HEK293 (cell line): ENCODE measurements around the gene BMP6.

ENCODE experiments used
- BCL11B ChIP-seq: fragments of 450-650 bp; formaldehyde crosslinking; IDR thresholded peaks from 2 replicates; pipeline ENCODE4 v1.5.1; 2016; ENCODE audit warnings: low read depth, missing biosample characterization, missing genetic modification characterization
- CTCF ChIP-seq: fragments of 450-650 bp; formaldehyde crosslinking; IDR thresholded peaks from 2 replicates; pipeline ENCODE4 v1.5.1; 2016; ENCODE audit warnings: missing biosample characterization, missing genetic modification characterization
- EGR2 ChIP-seq: fragments of 450-650 bp; formaldehyde crosslinking; IDR thresholded peaks from 2 replicates; pipeline ENCODE4 v1.5.1; 2016; ENCODE audit warnings: low read depth, missing biosample characterization, missing genetic modification characterization
- GLIS2 ChIP-seq: fragments of 450-650 bp; formaldehyde crosslinking; IDR thresholded peaks from 2 replicates; pipeline ENCODE4 v1.5.1; 2016; ENCODE audit warnings: missing biosample characterization, missing genetic modification characterization
- IKZF3 ChIP-seq: fragments of 450-650 bp; IDR thresholded peaks from 2 replicates; pipeline ENCODE4 v1.5.0; 2018; ENCODE audit warnings: missing biosample characterization, mild to moderate bottlenecking, missing genetic modification characterization, moderate library complexity
- KLF16 ChIP-seq: fragments of 450-650 bp; formaldehyde crosslinking; IDR thresholded peaks from 2 replicates; pipeline ENCODE4 v1.5.1; 2017; ENCODE audit warnings: missing biosample characterization, missing genetic modification characterization
- KLF8 ChIP-seq: fragments of 450-650 bp; formaldehyde crosslinking; IDR thresholded peaks from 2 replicates; pipeline ENCODE4 v1.5.1; 2016; ENCODE audit warnings: missing biosample characterization, missing genetic modification characterization
- REPIN1 ChIP-seq: fragments of 450-650 bp; formaldehyde crosslinking; IDR thresholded peaks from 2 replicates; pipeline ENCODE4 v1.5.1; 2017; ENCODE audit warnings: missing biosample characterization, missing genetic modification characterization, low read depth
- TCF7L2 ChIP-seq: IDR thresholded peaks from 2 replicates; pipeline ENCODE4 v1.6.1; 2011; ENCODE audit warnings: low read depth, mild to moderate bottlenecking, inconsistent platforms, low read length, moderate library complexity, borderline replicate concordance
- YY2 ChIP-seq: fragments of 450-650 bp; formaldehyde crosslinking; IDR thresholded peaks from 2 replicates; pipeline ENCODE4 v1.5.1; 2016; ENCODE audit warnings: missing biosample characterization, missing genetic modification characterization
- ZBTB10 ChIP-seq: fragments of 450-650 bp; formaldehyde crosslinking; IDR thresholded peaks from 2 replicates; pipeline ENCODE4 v1.5.1; 2016; ENCODE audit warnings: missing biosample characterization, missing genetic modification characterization
- ZBTB7A ChIP-seq: fragments of 450-650 bp; formaldehyde crosslinking; IDR thresholded peaks from 2 replicates; pipeline ENCODE4 v1.5.1; 2016; ENCODE audit warnings: low read depth, missing biosample characterization, missing genetic modification characterization
- ZBTB8A ChIP-seq: fragments of 450-650 bp; formaldehyde crosslinking; IDR thresholded peaks from 2 replicates; pipeline ENCODE4 v1.5.1; 2016; ENCODE audit warnings: missing biosample characterization, missing genetic modification characterization
- ZNF174 ChIP-seq: fragments of 450-650 bp; formaldehyde crosslinking; IDR thresholded peaks from 2 replicates; pipeline ENCODE4 v1.5.0; 2017; ENCODE audit warnings: missing biosample characterization, mild to moderate bottlenecking, missing genetic modification characterization
- ZNF280D ChIP-seq: fragments of 450-650 bp; formaldehyde crosslinking; IDR thresholded peaks from 2 replicates; pipeline ENCODE4 v1.5.1; 2016; ENCODE audit warnings: missing biosample characterization, missing genetic modification characterization
- ZNF626 ChIP-seq: fragments of 450-650 bp; sonication (Bioruptor Pico); formaldehyde crosslinking; IDR thresholded peaks from 2 replicates; pipeline ENCODE4 v1.5.1; 2018; ENCODE audit warnings: missing biosample characterization, missing genetic modification characterization, inconsistent platforms
- ZNF639 ChIP-seq: fragments of 450-650 bp; formaldehyde crosslinking; IDR thresholded peaks from 2 replicates; pipeline ENCODE4 v1.5.1; 2016; ENCODE audit warnings: missing biosample characterization, missing genetic modification characterization
- ZNF660 ChIP-seq: fragments of 450-650 bp; IDR thresholded peaks from 2 replicates; pipeline ENCODE4 v1.5.1; 2018; ENCODE audit warnings: missing biosample characterization, mild to moderate bottlenecking, missing genetic modification characterization
- ZNF701 ChIP-seq: fragments of 450-650 bp; formaldehyde crosslinking; IDR thresholded peaks from 2 replicates; pipeline ENCODE4 v1.5.1; 2016; ENCODE audit warnings: missing biosample characterization, missing genetic modification characterization
- ZSCAN30 ChIP-seq: fragments of 450-650 bp; IDR thresholded peaks from 2 replicates; pipeline ENCODE4 v1.5.1; 2018; ENCODE audit warnings: missing biosample characterization, mild to moderate bottlenecking, missing genetic modification characterization, moderate library complexity
- TF ChIP-seq, protein P1 (sequence below): fragments of 450-650 bp; formaldehyde crosslinking; IDR thresholded peaks from 2 replicates; pipeline ENCODE4 v1.5.1; 2017; ENCODE audit warnings: missing biosample characterization, missing genetic modification characterization
- TF ChIP-seq, protein P2 (sequence below): fragments of 450-650 bp; formaldehyde crosslinking; IDR thresholded peaks from 2 replicates; pipeline ENCODE4 v1.5.0; 2017; ENCODE audit warnings: missing biosample characterization, missing genetic modification characterization, borderline replicate concordance

BMP6 gene

GRCh38 chr6:7723041-7723447, 2.9 kb upstream of the BMP6 start (continued):
- 0 out of 2 replicates have a peak, but pooled peaks have one; percentile 17 for TF ChIP-seq KLF8 (tag by site-specific recombination)
- no peak for TF ChIP-seq YY2 (tag by site-specific recombination)
- no peak for TF ChIP-seq ZNF639 (tag by site-specific recombination)
- TF ChIP-seq ZNF174 (tag by site-specific recombination): no peak
- TF ChIP-seq ZSCAN30: no peak
- TF ChIP-seq ZNF626 (tag by site-specific recombination): no peak
- no peak for TF ChIP-seq GLIS2 (tag by site-specific recombination)
- TF ChIP-seq, protein P1, sequence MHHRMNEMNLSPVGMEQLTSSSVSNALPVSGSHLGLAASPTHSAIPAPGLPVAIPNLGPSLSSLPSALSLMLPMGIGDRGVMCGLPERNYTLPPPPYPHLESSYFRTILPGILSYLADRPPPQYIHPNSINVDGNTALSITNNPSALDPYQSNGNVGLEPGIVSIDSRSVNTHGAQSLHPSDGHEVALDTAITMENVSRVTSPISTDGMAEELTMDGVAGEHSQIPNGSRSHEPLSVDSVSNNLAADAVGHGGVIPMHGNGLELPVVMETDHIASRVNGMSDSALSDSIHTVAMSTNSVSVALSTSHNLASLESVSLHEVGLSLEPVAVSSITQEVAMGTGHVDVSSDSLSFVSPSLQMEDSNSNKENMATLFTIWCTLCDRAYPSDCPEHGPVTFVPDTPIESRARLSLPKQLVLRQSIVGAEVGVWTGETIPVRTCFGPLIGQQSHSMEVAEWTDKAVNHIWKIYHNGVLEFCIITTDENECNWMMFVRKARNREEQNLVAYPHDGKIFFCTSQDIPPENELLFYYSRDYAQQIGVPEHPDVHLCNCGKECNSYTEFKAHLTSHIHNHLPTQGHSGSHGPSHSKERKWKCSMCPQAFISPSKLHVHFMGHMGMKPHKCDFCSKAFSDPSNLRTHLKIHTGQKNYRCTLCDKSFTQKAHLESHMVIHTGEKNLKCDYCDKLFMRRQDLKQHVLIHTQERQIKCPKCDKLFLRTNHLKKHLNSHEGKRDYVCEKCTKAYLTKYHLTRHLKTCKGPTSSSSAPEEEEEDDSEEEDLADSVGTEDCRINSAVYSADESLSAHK: no peak
- no peak for TF ChIP-seq BCL11B (tag by site-specific recombination)
- TF ChIP-seq, protein P2, sequence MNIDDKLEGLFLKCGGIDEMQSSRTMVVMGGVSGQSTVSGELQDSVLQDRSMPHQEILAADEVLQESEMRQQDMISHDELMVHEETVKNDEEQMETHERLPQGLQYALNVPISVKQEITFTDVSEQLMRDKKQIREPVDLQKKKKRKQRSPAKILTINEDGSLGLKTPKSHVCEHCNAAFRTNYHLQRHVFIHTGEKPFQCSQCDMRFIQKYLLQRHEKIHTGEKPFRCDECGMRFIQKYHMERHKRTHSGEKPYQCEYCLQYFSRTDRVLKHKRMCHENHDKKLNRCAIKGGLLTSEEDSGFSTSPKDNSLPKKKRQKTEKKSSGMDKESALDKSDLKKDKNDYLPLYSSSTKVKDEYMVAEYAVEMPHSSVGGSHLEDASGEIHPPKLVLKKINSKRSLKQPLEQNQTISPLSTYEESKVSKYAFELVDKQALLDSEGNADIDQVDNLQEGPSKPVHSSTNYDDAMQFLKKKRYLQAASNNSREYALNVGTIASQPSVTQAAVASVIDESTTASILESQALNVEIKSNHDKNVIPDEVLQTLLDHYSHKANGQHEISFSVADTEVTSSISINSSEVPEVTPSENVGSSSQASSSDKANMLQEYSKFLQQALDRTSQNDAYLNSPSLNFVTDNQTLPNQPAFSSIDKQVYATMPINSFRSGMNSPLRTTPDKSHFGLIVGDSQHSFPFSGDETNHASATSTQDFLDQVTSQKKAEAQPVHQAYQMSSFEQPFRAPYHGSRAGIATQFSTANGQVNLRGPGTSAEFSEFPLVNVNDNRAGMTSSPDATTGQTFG (tag by site-specific recombination): no peak
- TF ChIP-seq REPIN1: no peak
- no peak for TF ChIP-seq ZBTB8A (tag by site-specific recombination)
- no peak for TF ChIP-seq ZBTB10 (tag by site-specific recombination)
- no peak for TF ChIP-seq ZBTB7A (tag by site-specific recombination)
- TF ChIP-seq ZNF660 (tag by site-specific recombination): peak; percentile 74
- peak; percentile 43 for TF ChIP-seq CTCF (tag by site-specific recombination)
- TF ChIP-seq ZNF280D (tag by site-specific recombination): no peak
- 0 out of 2 replicates have a peak, but pooled peaks have one; percentile 16 for TF ChIP-seq EGR2 (tag by site-specific recombination)
- TF ChIP-seq TCF7L2: peak; percentile 59; the same call in 1 of the 2 replicates
- no peak for TF ChIP-seq ZNF701
- TF ChIP-seq KLF16: no peak
- TF ChIP-seq IKZF3 (tag by site-specific recombination): no peak; the same call in 1 of the 2 replicates
